Stimulated activated CD8-positive, alpha-beta memory T cell treated with anti-CD3 and anti-CD28 coated beads, Interleukin-12 subunit alpha, Interleukin-12 subunit beta, amount 100 ng/mL, for 24 hours (primary cell): Measurements from ENCODE around the gene DNAAF8.

Experiments
- DNase-seq: peaks from one replicate; pipeline ENCODE4 v3.0.0-alpha.2; 2020; ENCODE audit errors: extremely low read depth

Gene DNAAF8

GRCh38 chr16:4752351-4753100 is 18.2 kb downstream of the DNAAF8 start:
- no peak for DNase-seq

GRCh38 chr16:4753227-4753626 is 18.9 kb downstream of the DNAAF8 start:
- DNase-seq, result no peak

GRCh38 chr16:4754865-4755264 is 20.5 kb downstream of the DNAAF8 start:
- no peak for DNase-seq

GRCh38 chr16:4755687-4756086 is 21.4 kb downstream of the DNAAF8 start:
- no peak for DNase-seq

- DNase-seq, result no peak
Measured at GRCh38 chr16:4760221-4760910, 26.0 kb downstream of the DNAAF8 start.

GRCh38 chr16:4762205-4762604 is 27.9 kb downstream of the DNAAF8 start:
- no peak for DNase-seq

- no peak for DNase-seq
Measured at GRCh38 chr16:4763791-4764190, 29.5 kb downstream of the DNAAF8 start.

GRCh38 chr16:4765511-4766474 is 31.5 kb downstream of the DNAAF8 start:
- DNase-seq, result no peak

- DNase-seq, result peak; percentile 95
Measured at GRCh38 chr16:4766875-4767628, 32.7 kb downstream of the DNAAF8 start, which contains the start of gene ZNF500. Gene ZNF500, minus strand, starts transcription at chr16:4767162. Its CDS starts 1,184 bp downstream, at chr16:4765978.

GRCh38 chr16:4767872-4768548 is 33.7 kb downstream of the DNAAF8 start:
- DNase-seq, result no peak

GRCh38 chr16:4768549-4769305 is 34.4 kb downstream of the DNAAF8 start:
- DNase-seq, result peak; percentile 70

- no peak for DNase-seq
Measured at GRCh38 chr16:4769306-4769638, 34.9 kb downstream of the DNAAF8 start.

GRCh38 chr16:4771646-4772045 is 37.3 kb downstream of the DNAAF8 start:
- no peak for DNase-seq

- no peak for DNase-seq
Measured at GRCh38 chr16:4772351-4772750, 38.0 kb downstream of the DNAAF8 start.

GRCh38 chr16:4775005-4775404 is 40.7 kb downstream of the DNAAF8 start:
- DNase-seq, result no peak

- DNase-seq, result no peak
Measured at GRCh38 chr16:4776141-4776705, 41.9 kb downstream of the DNAAF8 start.

- no peak for DNase-seq
Measured at GRCh38 chr16:4777339-4778049, 43.2 kb downstream of the DNAAF8 start.

GRCh38 chr16:4778050-4778392 is 43.7 kb downstream of the DNAAF8 start:
- no peak for DNase-seq

- DNase-seq, result no peak
Measured at GRCh38 chr16:4780235-4780634, 45.9 kb downstream of the DNAAF8 start.
